K562 (cell line): ENCODE measurements around the gene RNF223. TPM values are rescaled to one million over a fixed set of nuclear protein-coding genes. Genes with fewer than 3 reads are reported as not detected.

ENCODE experiments used
- FOXA3 ChIP-seq, 2 experiments: fragments of 450-650 bp in 1 of 2; sonication (generic) in 1 of 2; formaldehyde crosslinking; IDR thresholded peaks in 1 of 2; conservative IDR thresholded peaks in 1 of 2; 2 replicates each; pipeline versions ENCODE4 v1.4.0 to v1.8.0; 2020 to 2022; ENCODE audit warnings: mild to moderate bottlenecking in 2 of 2, missing genetic modification reagents in 1 of 2
- IRF2 ChIP-seq: sonication (generic); formaldehyde crosslinking; IDR thresholded peaks from 2 replicates; pipeline ENCODE4 v1.8.1; 2022; ENCODE audit warnings: mild to moderate bottlenecking, missing genetic modification reagents
- KLF1 ChIP-seq: fragments of 450-650 bp; IDR thresholded peaks from 2 replicates; pipeline ENCODE4 v1.6.1; 2016; ENCODE audit warnings: missing genetic modification characterization, missing compliant biosample characterization
- SETDB1 ChIP-seq: IDR thresholded peaks from one replicate; pipeline ENCODE4 v1.6.1; 2012; ENCODE audit warnings: low read length, control low read depth, inconsistent platforms
- YY1 ChIP-seq, 3 experiments: IDR thresholded peaks; 2 replicates each; pipeline ENCODE4 v1.6.1; 2011; ENCODE audit warnings: low read length in 2 of 3, mild to moderate bottlenecking in 2 of 3, moderate library complexity in 2 of 3, borderline replicate concordance in 1 of 3, control low read depth in 1 of 3, low read depth in 1 of 3; ENCODE audit not compliant: insufficient read depth in 3 of 3, insufficient replicate concordance in 2 of 3, control insufficient read depth in 1 of 3, insufficient read length in 1 of 3; ENCODE audit errors: extremely low read depth in 1 of 3
- ZNF830 ChIP-seq: fragments of 250-450 bp; sonication (Bioruptor Pico); IDR thresholded peaks from 2 replicates; pipeline ENCODE4 v1.5.0; 2021; ENCODE audit warnings: mild to moderate bottlenecking
- polyA plus RNA-seq, 8 experiments: library from polyadenylated mRNA; depleted of rRNA in 4 of 8; stranded (reverse) in 5 of 8; unstranded in 3 of 8; fragments of >200 nt; fragmentation: Nextera tagmentation in 2 of 8; fragmentation: Illumina TruSeq in 1 of 8; extraction: Ambion mirVana in 2 of 8; extraction: Trizol in 1 of 8; gene quantifications; 2 replicates each; pipeline versions ENCODE4 v1.2.1 to v1.2.3, GENCODE V29; 2011 to 2014; ENCODE audit warnings: inconsistent platforms in 1 of 8, missing spikeins in 1 of 8
- total RNA-seq, 7 experiments: library from RNA; depleted of rRNA in 6 of 7; stranded (reverse); fragments of >200 nt in 6 of 7; fragmentation: Illumina TruSeq in 2 of 7; extraction: Trizol in 2 of 7; gene quantifications; 2 replicates each; pipeline versions ENCODE4 v1.2.1 to v1.2.3, GENCODE V29; 2011 to 2021; ENCODE audit warnings: low replicate concordance in 1 of 7
- TF ChIP-seq, protein P1 (sequence below): fragments of 450-650 bp; IDR thresholded peaks from one replicate; pipeline ENCODE4 v1.6.1; 2018; ENCODE audit warnings: mild to moderate bottlenecking, moderate library complexity; ENCODE audit not compliant: partially characterized antibody
- TF ChIP-seq, protein P2 (sequence below): fragments of 250-450 bp; sonication (Bioruptor Pico); IDR thresholded peaks from 2 replicates; pipeline ENCODE4 v1.8.0; 2021; ENCODE audit warnings: moderate library complexity, mild to moderate bottlenecking, inconsistent platforms
- TF ChIP-seq, protein P3 (sequence below), 2 experiments: IDR thresholded peaks; 2 replicates each; pipeline ENCODE4 v1.6.1; 2011; ENCODE audit warnings: borderline replicate concordance in 1 of 2, control low read depth in 1 of 2, low read depth in 1 of 2, low read length in 1 of 2, mild to moderate bottlenecking in 1 of 2, mixed read lengths in 1 of 2, moderate library complexity in 1 of 2; ENCODE audit not compliant: insufficient read depth in 1 of 2, insufficient read length in 1 of 2, poor library complexity in 1 of 2, severe bottlenecking in 1 of 2; ENCODE audit errors: extremely low read depth in 1 of 2

The RNF223 gene
- total and polyA plus RNA-seq, 9 of the 15 experiments (the other 6 are each of a cell fraction or from before 2014, with no cell fraction given): 0.04 to 0.32 TPM; not detected in 7

DNA sequence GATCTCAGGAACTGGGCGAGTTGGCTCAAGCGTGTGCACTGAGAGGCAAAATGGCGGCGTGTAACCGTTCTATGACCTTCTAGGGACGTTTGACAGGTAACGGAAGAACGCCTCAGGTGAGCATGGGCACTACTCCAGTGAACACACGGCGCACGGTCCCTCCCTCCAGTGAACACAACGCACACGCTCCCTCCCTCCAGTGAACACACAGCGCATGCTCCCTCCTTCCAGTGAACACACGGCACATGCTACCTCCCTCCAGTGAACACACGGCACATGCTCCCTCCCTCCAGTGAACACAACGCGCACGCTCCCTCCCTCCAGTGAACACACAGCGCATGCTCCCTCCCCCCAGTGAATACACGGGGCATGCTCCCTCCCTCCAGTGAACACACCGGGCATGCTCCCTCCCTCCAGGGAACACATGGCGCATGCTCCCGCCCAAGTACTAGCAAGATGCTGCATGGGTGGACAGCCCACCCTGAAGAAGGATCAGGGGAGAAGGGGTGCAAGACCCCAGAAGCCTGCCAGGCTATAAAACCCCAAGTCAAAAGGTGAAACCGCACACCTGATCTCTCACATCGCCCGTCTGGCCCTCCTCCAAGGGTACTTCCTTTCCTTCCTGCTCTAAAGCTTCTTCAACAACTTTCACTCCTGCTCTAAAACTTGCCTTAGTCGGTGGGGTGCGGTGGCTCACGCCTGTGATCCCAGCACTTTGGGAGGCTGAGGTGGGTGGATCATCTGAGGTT is 38.3 kb upstream of the RNF223 start (continued):
- TF ChIP-seq, protein P1, sequence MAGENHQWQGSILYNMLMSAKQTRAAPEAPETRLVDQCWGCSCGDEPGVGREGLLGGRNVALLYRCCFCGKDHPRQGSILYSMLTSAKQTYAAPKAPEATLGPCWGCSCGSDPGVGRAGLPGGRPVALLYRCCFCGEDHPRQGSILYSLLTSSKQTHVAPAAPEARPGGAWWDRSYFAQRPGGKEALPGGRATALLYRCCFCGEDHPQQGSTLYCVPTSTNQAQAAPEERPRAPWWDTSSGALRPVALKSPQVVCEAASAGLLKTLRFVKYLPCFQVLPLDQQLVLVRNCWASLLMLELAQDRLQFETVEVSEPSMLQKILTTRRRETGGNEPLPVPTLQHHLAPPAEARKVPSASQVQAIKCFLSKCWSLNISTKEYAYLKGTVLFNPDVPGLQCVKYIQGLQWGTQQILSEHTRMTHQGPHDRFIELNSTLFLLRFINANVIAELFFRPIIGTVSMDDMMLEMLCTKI: no peak
- TF ChIP-seq FOXA3 (CRISPR knock-in tag; conservative IDR thresholded peaks at IDR 0.05 in 1 of 2, IDR thresholded peaks at IDR 0.05 in 1 of 2) (peak in 1 of 2 experiments; percentile 65; a peak in 1 of 4 replicates), SETDB1 (no peak), ZNF830 (CRISPR knock-in tag) (no peak), YY1 (IDR thresholded peaks at IDR 0.05; ENCODE audit: borderline replicate concordance in 1 of 3, control insufficient read depth in 1 of 3, extremely low read depth in 1 of 3, insufficient read depth in 3 of 3, insufficient read length in 1 of 3, insufficient replicate concordance in 2 of 3, low read depth in 1 of 3, low read length in 2 of 3) (peak in 1 of 3 experiments; percentile 25), KLF1 (tag) (no peak), IRF2 (no peak)
- TF ChIP-seq, protein P2, sequence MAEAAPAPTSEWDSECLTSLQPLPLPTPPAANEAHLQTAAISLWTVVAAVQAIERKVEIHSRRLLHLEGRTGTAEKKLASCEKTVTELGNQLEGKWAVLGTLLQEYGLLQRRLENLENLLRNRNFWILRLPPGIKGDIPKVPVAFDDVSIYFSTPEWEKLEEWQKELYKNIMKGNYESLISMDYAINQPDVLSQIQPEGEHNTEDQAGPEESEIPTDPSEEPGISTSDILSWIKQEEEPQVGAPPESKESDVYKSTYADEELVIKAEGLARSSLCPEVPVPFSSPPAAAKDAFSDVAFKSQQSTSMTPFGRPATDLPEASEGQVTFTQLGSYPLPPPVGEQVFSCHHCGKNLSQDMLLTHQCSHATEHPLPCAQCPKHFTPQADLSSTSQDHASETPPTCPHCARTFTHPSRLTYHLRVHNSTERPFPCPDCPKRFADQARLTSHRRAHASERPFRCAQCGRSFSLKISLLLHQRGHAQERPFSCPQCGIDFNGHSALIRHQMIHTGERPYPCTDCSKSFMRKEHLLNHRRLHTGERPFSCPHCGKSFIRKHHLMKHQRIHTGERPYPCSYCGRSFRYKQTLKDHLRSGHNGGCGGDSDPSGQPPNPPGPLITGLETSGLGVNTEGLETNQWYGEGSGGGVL (CRISPR knock-in tag): no peak
- TF ChIP-seq, protein P3, sequence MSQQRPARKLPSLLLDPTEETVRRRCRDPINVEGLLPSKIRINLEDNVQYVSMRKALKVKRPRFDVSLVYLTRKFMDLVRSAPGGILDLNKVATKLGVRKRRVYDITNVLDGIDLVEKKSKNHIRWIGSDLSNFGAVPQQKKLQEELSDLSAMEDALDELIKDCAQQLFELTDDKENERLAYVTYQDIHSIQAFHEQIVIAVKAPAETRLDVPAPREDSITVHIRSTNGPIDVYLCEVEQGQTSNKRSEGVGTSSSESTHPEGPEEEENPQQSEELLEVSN (IDR thresholded peaks at IDR 0.05; ENCODE audit: borderline replicate concordance in 1 of 2, extremely low read depth in 1 of 2, insufficient read depth in 1 of 2, insufficient read length in 1 of 2, low read depth in 1 of 2, low read length in 1 of 2, poor library complexity in 1 of 2, severe bottlenecking in 1 of 2): peak; percentile 60 to 65
